GM21381 (cell line): Measurements from ENCODE around the gene KCP.

ENCODE experiments used
- ATAC-seq: cut with Tn5 transposase; IDR thresholded peaks from one replicate; pipeline ENCODE4 v1.9.1; 2021; ENCODE audit warnings: mild to moderate bottlenecking, moderate library complexity; ENCODE audit not compliant: unreplicated experiment

KCP gene

DNA sequence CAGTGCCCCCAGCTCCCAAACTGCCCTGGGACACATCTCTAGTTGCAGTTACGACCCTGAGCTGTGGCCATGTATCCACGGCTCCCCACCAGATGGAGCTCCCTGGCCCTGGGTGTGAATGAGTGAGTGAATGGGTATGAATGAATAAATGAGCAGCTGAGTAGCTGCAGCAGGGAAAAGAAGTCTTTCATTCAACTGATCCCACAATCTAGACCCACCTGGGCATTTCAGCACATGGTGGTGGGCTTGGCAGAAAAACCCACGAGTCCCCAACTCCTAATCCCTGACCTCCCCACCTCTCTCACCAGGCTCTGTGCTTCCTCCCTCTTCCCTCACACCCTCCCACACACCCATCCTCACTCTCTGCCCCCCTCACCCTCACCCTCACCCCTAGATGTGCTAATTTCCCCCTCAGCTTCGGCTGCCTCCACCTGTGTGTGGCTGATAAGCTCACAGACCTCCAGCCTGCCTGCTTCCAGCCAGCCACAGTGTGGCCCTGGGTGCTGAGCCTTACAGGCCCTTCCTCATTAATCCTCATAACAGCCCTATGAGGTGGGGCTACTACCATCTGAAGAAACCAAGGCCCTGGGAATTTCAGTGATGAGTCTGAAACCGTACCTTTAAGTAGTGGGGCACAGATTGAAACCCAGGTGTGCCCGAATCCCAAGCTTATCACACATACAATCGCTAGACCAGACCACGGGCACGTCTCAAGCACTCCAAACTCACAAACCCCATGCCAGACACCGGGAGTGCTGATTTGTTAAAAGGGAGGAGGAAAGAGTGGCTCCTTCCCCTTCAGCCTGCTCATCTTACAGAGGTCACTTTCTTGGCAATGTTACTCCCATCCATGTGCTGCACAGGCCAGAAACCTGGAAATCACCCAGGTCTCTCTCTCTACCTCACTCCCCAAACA is 50.1 kb downstream of the KCP start:
- ATAC-seq = no peak

DNA sequence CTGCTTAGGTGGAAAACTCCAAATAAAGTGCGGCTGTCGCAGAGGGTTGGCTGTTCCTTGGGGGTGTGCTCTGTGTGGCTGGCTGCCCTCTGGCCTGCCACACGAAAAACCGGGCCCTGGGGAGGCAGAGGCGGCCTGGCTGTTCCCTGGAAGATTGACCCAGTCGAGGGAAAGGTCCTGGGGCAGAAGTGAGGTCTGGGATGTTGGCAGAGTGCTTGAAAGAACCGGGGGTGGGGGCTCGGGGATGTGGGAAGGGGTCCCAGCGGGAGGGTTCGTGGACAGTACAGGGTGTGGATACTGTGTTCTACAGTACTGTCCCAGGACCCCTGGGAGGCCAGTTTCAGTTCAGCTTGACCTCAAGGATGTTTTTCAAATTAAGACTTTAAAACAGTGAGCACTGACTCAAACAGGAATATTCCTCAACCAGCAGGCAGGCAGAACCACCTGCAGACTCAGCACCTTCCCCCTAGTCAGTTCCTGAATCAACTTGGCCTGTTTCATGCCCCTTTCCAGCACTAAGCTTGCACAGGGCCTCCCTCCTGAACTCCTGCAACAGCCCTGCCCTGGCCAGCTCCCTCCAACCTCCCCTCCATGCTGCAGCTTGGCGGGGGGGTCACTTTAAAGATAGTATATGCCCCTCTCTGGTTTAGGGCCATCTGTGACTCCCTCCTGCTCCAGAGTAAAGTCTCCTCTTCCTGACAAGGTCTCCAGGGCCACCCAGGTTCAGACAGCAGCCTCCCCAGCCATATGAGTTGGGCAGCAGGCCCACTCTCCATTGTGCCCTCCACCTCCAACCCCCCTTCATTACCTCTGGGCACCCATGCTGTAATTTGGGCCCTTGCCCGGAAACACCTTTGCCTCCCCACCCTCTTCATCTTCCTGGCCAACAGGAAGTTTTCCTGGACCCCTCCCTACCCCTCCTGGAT is 51.0 kb downstream of the KCP start:
- ATAC-seq = no peak

DNA sequence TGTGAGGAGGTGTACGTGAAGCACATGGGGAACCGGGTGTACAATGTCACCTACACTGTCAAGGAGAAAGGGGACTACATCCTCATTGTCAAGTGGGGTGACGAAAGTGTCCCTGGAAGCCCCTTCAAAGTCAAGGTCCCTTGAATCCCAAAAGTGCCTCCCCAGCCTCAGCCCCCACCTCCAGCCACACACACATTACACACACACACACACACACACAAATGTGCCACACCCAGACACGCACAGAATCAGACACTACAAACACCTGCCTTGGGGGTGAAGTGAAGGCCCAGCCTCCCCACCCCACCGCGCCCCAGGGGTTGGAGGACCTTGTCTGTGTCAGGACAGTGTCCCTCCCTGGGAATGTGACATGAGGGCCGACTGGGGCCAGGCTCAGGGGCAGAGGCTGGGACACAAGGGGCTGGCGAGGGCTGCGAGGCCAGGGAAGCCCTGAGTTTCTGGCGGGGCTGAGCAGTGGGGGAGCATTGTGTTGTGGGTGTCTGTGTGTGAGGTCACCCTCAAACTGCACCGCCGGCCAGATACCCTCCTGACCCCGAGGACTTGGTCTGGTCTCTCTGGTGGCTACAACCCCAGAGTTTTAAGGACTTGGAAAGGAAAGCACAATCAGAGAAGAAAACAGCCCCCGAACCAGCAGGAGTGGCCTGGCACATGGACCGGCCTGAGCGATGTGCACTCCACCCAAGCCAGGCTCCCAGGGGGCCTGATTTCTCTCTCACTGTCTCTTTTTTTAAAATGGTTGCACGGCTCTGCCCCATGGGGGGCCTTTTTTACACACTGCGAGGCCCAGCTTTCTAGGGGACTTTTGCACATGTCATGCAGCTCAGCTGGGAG is 51.9 kb downstream of the KCP start:
- ATAC-seq = no peak

DNA sequence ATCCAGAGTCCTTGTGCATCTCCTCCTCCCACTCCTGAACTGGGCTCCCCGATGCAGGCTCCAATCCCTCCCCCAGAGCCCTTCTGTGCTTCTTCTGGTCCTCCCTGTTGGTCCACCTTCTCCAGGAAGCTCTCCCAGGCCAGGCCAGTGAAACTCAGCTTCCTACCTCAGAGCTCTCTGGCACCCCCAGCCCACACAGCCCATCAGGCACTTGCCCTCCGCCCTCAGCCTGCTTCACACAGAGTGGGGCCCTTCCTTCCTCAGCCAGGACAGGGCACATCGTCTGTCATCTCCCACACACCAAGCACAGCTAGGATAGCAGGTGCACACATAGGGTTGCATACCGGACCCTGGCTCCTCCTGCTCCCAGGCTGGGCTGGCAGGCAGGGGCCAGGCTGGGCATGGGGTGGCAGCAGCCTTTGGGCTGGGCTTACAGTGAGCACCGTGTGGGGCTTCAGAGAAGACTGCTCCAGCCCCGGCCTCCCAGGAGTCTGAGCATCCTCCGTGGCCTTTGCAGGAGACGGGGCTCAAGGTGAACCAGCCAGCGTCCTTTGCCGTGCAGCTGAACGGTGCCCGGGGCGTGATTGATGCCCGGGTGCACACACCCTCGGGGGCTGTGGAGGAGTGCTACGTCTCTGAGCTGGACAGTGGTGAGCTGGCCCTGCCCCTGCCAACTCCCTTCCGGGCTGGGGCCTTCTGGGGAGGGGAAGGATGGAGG is 54.3 kb downstream of the KCP start:
- ATAC-seq = no peak

DNA sequence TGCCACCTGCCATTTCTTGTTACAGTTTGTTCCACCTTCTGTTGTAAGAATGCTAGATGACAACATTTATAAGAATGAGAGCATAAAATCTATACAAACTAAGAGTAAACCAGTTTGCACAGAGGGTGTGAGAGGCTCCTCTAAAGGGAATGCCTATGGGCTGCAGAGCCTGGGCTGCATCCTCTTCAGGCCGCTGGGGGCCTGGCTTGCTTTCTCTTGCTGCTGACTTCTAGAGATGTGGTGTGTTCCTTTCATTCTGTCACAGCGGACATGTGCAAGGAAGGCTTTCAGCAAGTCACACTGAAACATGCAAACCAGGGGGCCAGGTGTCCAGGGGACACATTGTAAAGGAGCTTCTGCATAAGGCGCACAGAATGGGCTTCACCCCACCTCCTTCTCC is 55.0 kb downstream of the KCP start:
- no peak for ATAC-seq

DNA sequence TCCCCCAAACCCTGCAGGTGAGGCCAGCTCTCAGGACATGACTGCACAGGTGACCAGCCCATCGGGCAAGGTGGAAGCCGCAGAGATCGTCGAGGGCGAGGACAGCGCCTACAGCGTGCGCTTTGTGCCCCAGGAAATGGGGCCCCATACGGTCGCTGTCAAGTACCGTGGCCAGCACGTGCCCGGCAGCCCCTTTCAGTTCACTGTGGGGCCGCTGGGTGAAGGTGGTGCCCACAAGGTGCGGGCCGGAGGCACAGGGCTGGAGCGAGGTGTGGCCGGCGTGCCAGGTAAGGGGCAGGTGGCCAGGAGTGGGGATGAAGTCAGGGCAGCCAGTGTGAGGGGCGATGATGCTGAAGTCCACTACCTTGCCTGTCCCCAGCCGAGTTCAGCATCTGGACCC is 56.1 kb downstream of the KCP start:
- ATAC-seq = no peak

DNA sequence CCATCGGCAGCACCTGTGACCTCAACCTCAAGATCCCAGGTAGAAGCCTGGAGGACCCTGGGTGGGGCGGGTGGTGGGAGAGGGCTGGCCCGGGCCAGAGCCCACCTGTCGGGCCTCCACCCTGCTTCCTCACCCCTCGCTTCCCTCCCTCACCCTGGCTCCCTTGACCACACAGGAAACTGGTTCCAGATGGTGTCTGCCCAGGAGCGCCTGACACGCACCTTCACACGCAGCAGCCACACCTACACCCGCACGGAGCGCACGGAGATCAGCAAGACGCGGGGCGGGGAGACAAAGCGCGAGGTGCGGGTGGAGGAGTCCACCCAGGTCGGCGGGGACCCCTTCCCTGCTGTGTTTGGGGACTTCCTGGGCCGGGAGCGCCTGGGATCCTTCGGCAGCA is 56.7 kb downstream of the KCP start:
- ATAC-seq = no peak

DNA sequence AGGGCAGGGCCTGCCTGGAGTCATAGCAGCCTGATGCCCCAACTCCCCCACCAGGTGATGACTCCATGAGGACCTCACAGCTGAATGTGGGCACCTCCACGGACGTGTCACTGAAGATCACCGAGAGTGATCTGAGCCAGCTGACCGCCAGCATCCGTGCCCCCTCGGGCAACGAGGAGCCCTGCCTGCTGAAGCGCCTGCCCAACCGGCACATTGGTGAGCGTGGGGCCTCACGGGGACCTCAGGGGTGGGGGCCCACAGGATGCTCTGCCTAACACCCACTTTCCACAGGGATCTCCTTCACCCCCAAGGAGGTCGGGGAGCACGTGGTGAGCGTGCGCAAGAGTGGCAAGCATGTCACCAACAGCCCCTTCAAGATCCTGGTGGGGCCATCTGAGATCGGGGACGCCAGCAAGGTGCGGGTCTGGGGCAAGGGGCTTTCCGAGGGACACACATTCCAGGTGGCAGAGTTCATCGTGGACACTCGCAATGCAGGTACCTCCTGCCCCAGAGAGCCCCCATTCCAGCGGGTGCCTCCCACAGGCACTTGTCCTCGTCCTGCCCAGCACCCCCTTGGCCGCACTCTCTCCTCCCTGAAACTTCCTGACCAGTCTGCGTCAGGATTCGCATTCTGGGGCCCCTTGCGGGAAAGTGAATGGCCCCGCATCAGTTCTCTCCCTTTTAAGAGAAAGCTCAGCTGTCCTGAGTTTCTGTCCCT is 57.8 kb downstream of the KCP start:
- no peak for ATAC-seq

DNA sequence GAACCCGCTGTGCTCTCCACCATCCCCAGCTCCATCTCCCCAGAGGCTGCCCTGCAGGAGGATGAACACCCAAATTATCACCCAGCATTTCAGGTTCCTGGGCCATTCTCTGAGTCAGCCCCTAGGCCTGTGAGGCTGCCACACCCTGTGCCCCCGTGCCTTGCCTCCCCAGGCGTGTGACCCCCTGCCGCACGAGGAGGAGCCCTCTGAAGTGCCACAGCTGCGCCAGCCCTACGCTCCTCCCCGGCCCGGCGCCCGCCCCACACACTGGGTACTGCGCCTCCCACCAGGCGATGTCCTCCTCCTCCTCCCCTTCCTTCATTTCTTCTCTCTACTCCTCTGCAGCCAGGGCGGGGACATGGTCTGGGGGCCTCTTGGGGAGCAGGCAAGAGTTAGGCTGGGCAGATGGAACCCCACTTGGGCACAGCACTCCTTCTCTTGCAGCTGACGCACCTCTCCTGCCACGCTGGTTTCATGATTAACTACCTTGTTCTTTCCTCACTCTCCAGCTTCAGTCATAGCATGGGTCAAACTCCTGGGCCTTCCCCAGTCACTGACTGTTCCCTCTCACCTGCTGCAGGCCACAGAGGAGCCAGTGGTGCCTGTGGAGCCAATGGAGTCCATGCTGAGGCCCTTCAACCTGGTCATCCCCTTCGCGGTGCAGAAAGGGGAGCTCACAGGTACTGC is 60.6 kb downstream of the KCP start:
- no peak for ATAC-seq

DNA sequence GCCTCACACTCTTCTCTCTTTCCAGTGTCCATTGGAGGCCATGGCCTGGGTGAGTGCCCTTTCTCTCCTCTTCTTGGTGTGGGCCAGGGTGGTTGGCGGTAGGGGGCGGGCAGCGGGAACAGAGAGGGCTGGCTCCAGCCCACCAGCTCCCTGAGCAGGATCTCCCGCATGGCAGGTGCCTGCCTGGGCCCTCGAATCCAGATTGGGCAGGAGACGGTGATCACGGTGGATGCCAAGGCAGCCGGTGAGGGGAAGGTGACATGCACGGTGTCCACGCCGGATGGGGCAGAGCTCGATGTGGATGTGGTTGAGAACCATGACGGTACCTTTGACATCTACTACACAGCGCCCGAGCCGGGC is 61.4 kb downstream of the KCP start:
- no peak for ATAC-seq

DNA sequence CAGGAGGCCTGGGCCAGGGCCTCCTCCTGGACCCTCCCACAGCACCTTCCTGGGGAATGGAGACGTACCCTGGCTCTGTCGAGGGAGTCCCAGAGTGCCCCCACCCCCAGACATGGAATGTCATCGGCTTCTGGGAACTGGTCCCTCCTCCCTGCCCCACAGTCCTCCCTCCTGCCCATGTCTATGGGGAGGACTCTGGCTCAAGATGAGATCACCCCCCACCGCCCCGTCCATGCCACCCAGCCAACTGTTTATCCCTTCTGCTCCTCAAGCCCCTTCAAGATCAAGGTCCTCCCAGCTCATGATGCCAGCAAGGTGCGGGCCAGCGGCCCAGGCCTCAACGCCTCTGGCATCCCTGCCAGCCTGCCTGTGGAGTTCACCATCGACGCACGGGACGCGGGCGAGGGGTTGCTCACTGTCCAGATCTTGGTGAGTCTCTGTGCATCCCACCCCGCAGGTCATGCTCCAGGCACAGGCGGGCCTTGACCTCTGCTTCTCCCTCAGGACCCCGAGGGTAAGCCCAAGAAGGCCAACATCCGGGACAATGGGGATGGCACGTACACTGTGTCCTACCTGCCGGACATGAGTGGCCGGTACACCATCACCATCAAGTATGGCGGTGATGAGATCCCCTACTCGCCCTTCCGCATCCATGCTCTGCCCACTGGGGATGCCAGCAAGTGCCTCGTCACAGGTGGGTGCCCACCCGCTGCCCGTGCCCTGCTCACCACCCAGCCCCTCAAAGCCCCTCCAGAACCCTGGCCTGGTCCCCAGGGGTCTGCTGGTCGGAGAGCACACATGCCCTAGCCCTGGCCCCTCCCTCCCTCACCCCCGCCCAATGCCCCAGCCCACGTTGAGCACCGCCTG is 62.0 kb downstream of the KCP start:
- ATAC-seq = no peak

DNA sequence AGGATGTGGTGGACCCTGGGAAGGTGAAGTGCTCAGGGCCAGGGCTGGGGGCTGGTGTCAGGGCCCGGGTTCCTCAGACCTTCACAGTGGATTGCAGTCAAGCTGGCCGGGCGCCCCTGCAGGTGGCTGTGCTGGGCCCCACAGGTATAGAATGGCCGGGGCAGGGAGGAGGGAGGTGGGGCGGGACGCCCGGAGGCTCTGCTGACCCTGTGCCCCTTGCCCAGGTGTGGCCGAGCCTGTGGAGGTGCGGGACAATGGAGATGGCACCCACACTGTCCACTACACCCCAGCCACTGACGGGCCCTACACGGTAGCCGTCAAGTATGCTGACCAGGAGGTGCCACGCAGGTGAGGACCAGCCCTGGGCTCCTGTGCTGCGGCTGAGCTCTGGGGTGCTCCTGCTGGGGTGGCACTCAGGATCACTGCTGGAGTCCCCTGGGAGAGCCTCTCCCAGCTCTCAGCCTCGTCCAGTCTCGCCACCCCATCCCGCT is 62.7 kb downstream of the KCP start:
- no peak for ATAC-seq

DNA sequence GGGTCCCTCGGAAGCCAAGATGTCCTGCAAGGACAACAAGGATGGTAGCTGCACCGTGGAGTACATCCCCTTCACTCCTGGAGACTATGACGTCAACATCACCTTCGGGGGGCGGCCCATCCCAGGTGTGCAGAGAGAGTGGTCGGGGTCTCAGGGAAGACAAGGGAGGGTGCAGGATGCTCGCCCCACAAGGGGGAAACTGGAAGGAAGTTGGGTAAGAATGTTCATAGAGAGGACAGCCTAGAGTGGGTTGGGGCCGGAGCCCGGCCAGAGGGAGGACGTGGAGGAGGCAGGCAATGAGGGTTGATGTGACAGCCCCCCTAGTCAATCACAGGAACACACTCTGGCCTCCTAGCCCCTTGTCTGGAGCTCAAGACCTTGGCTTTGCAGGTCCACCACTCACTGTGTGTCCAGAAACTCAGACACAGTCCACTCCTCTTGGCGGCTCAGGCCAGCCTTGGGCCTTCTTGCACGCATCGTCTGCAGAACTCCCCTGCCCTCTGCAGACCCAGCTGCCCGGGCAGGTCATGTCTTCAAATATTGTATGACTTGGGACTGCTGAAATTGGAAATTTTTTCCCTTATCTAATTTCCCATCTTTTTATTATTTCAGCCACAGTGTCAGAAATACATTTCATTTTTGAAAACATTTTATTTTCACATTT is 63.6 kb downstream of the KCP start:
- no peak for ATAC-seq

DNA sequence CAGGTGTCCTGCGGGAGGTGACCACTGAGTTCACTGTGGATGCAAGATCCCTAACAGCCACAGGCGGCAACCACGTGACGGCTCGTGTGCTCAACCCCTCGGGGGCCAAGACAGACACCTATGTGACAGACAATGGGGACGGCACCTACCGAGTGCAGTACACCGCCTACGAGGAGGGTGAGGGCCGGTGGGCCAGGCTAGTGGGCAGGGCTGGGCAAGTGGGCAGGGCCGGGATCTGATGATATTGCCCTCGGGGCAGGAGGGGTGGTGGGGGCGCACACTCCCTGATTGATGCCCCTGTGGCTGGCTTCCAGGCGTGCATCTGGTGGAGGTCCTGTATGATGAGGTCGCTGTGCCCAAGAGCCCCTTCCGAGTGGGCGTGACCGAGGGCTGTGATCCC is 64.5 kb downstream of the KCP start:
- ATAC-seq = no peak

DNA sequence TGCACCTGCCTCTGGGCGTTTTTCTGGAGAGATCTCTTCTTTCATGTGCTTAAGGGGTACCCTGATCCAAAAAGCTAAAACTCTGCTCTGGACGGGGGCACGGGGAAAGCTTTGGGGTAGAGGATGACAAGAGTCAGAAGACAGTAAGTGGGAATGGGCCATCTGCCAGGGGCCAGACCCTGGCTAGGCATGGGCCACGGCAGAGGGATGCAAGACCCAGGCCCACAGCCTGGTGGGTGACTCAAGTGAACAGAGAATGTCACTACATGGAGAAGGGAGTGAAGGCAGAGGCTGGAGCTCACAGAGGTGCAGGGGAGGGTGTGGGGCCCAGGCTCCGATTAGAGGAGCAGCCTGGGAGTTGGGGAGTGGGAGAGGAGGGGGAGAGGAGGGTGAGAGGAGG is 65.0 kb downstream of the KCP start:
- ATAC-seq = no peak

DNA sequence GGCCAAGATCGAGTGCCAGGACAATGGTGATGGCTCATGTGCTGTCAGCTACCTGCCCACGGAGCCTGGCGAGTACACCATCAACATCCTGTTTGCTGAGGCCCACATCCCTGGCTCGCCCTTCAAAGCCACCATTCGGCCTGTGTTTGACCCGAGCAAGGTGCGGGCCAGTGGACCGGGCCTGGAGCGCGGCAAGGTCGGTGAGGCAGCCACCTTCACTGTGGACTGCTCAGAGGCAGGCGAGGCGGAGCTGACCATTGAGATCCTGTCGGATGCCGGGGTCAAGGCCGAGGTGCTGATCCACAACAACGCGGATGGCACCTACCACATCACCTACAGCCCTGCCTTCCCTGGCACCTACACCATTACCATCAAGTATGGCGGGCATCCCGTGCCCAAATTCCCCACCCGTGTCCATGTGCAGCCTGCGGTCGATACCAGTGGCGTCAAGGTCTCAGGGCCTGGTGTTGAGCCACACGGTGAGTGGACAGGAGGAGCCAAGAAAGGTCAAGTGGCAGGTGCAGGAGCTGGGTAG is 65.7 kb downstream of the KCP start:
- no peak for ATAC-seq

DNA sequence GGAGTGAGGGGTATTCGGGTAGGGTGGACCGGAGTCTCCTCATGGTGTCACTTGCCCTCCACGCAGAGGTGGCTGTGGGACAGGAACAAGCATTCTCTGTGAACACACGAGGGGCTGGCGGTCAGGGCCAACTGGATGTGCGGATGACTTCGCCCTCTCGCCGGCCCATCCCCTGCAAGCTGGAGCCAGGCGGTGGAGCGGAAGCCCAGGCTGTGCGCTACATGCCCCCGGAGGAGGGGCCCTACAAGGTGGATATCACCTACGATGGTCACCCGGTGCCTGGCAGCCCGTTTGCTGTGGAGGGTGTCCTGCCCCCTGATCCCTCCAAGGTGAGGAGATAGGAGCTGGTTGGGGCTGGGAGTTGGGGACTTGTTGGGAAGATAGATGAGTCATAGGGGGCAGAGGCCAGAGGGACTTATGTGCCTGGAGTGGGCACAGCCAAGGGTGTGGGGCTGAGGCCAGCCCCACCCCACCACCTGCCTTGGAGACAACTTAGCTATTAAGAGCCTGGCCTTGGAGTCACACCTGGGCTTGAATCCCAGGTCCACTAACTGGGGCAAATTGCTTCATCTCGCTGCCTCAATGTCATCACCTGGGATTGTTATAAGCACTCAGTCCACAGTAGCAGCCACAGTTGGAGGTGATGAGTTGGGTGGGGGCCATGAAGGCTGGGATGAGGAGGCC is 66.4 kb downstream of the KCP start:
- no peak for ATAC-seq
